Cerebellar cortex (tissue), 1 donor: ENCODE results near the gene NDRG3.
"Not testable (repeated sequence)": the region's sequence is repeated elsewhere in the genome, so short reads cannot be mapped to it uniquely, and the experiment has no call there.

Experiments
- DNase-seq: peaks from one replicate; pipeline ENCODE4 v3.0.0-alpha.2; 2015; ENCODE audit warnings: low spot score

NDRG3 gene

GRCh38 chr20:36644032-36644705, 101.7 kb downstream of the NDRG3 start:
- DNase-seq, result no peak

GRCh38 chr20:36642136-36642535, 103.8 kb downstream of the NDRG3 start:
- no peak for DNase-seq

- no peak for DNase-seq
Measured at GRCh38 chr20:36641506-36641843, 104.4 kb downstream of the NDRG3 start.

GRCh38 chr20:36638876-36639400, 107.0 kb downstream of the NDRG3 start:
- DNase-seq, result not testable (repeated sequence)

GRCh38 chr20:36634342-36634741, 111.5 kb downstream of the NDRG3 start:
- DNase-seq, result no peak

GRCh38 chr20:36633285-36633772, 112.6 kb downstream of the NDRG3 start:
- no peak for DNase-seq

GRCh38 chr20:36632487-36633284, 113.2 kb downstream of the NDRG3 start:
- no peak for DNase-seq

GRCh38 chr20:36632147-36632486, 113.8 kb downstream of the NDRG3 start:
- no peak for DNase-seq

- no peak for DNase-seq
Measured at GRCh38 chr20:36631646-36632045, 114.2 kb downstream of the NDRG3 start.

- no peak for DNase-seq
Measured at GRCh38 chr20:36629719-36630681, 115.9 kb downstream of the NDRG3 start.

GRCh38 chr20:36628076-36628475, 117.8 kb downstream of the NDRG3 start:
- DNase-seq, result no peak

- no peak for DNase-seq
Measured at GRCh38 chr20:36624944-36625324, 121.0 kb downstream of the NDRG3 start.

GRCh38 chr20:36624068-36624943, 121.6 kb downstream of the NDRG3 start:
- no peak for DNase-seq

GRCh38 chr20:36623444-36623843, 122.4 kb downstream of the NDRG3 start:
- DNase-seq, result no peak

GRCh38 chr20:36620917-36621316, 125.0 kb downstream of the NDRG3 start:
- DNase-seq, result no peak

GRCh38 chr20:36614781-36615557, 130.9 kb downstream of the NDRG3 start:
- DNase-seq, result peak; percentile 83

GRCh38 chr20:36613974-36614373, 131.9 kb downstream of the NDRG3 start:
- peak; percentile 30 for DNase-seq

GRCh38 chr20:36611625-36612024, 134.3 kb downstream of the NDRG3 start:
- no peak for DNase-seq

- not testable (repeated sequence) for DNase-seq
Measured at GRCh38 chr20:36608388-36608728, 137.5 kb downstream of the NDRG3 start.

- no peak for DNase-seq
Measured at GRCh38 chr20:36607586-36608387, 138.1 kb downstream of the NDRG3 start.
